ENCODE measurements around the gene DDN.

GRCh38 chr12:49031573-49032161, 32.5 kb upstream of the DDN start:
- TF ChIP-seq YY1 (IDR thresholded peaks at IDR 0.05; ENCODE audit: insufficient read depth, insufficient read length): no peak
- no peak for TF ChIP-seq ZNF274 (IDR thresholded peaks at IDR 0.05; ENCODE audit: low read depth, low read length)
- no peak for TF ChIP-seq SUZ12 (IDR thresholded peaks at IDR 0.05; ENCODE audit: extremely low read depth, insufficient read depth, insufficient read length)

Measured in NT2/D1 (cell line).